Measurements from ENCODE around the gene CPNE6. TPM values are rescaled to one million over a fixed set of nuclear protein-coding genes. Genes with fewer than 3 reads are reported as not detected.

Gene CPNE6
- polyA plus RNA-seq, 1 donor (not counting 4 experiments of a cell fraction or from before 2014, with no cell fraction given) = not detected

GRCh38 chr14:24055971-24056799, 15.2 kb upstream of the CPNE6 start:
- TF ChIP-seq EZH2 (IDR thresholded peaks at IDR 0.05; ENCODE audit: low read length) = no peak
- TF ChIP-seq, protein P1, sequence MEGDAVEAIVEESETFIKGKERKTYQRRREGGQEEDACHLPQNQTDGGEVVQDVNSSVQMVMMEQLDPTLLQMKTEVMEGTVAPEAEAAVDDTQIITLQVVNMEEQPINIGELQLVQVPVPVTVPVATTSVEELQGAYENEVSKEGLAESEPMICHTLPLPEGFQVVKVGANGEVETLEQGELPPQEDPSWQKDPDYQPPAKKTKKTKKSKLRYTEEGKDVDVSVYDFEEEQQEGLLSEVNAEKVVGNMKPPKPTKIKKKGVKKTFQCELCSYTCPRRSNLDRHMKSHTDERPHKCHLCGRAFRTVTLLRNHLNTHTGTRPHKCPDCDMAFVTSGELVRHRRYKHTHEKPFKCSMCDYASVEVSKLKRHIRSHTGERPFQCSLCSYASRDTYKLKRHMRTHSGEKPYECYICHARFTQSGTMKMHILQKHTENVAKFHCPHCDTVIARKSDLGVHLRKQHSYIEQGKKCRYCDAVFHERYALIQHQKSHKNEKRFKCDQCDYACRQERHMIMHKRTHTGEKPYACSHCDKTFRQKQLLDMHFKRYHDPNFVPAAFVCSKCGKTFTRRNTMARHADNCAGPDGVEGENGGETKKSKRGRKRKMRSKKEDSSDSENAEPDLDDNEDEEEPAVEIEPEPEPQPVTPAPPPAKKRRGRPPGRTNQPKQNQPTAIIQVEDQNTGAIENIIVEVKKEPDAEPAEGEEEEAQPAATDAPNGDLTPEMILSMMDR (optimal IDR thresholded peaks at IDR 0.05 in 1 of 3, IDR thresholded peaks at IDR 0.05 in 1 of 3, conservative IDR thresholded peaks at IDR 0.05 in 1 of 3; ENCODE audit: extremely low read depth in 1 of 3, insufficient read depth in 2 of 3, low read length in 3 of 3) = no peak
- H3K9me1 ChIP-seq (ENCODE audit: control insufficient read depth, extremely low read depth, insufficient read depth, low read length) = no peaks in the 10 kb centered on the region
- DNase-seq (ENCODE audit: low read depth, low spot score) = no peak
- no peaks in the 10 kb centered on the region for H3K36me3 ChIP-seq (ENCODE audit: control insufficient read depth in 2 of 2, extremely low read depth in 1 of 2, insufficient read depth in 2 of 2, low read length in 2 of 2)
- no peak overlapping the region for H3K9ac ChIP-seq (ENCODE audit: control insufficient read depth, extremely low read depth, insufficient read depth, low read length)
- H3K4me2 ChIP-seq (ENCODE audit: control insufficient read depth, extremely low read depth, insufficient read depth, low read depth, low read length) = no peak overlapping the region
- H2AFZ ChIP-seq (ENCODE audit: control insufficient read depth, low read length) = no peak overlapping the region
- H4K20me1 ChIP-seq (ENCODE audit: control insufficient read depth, extremely low read depth, insufficient read depth, low read length) = no peaks in the 10 kb centered on the region
- no peaks in the 10 kb centered on the region for H3K9me3 ChIP-seq (ENCODE audit: control insufficient read depth, low read depth, low read length)
- H3K27me3 ChIP-seq (ENCODE audit: control insufficient read depth, extremely low read depth, insufficient read depth, low read length) = no peaks in the 10 kb centered on the region
- no peak for FAIRE-seq
- H3K27ac ChIP-seq (ENCODE audit: control insufficient read depth, insufficient read depth, low read length) = no peak overlapping the region
- H3K79me2 ChIP-seq (ENCODE audit: control insufficient read depth, insufficient read depth, low read length) = no peaks in the 10 kb centered on the region
- peaks cover 7% of the 10 kb centered on the region for H3K4me1 ChIP-seq (ENCODE audit: control insufficient read depth, extremely low read depth, insufficient read depth, low read length)
- no peak overlapping the region for H3K4me3 ChIP-seq (ENCODE audit: control insufficient read depth in 2 of 3, extremely low read depth in 1 of 3, insufficient read depth in 2 of 3, low read depth in 1 of 3, low read length in 3 of 3)
- dilution Hi-C loops (cut with MboI; ENCODE audit: extremely low pct_ligation_motif_present, low sequenced_read_pairs) = no loop called here

GRCh38 chr14:24056800-24057184, 14.6 kb upstream of the CPNE6 start:
- Histone ChIP-seq H3K9me1 (ENCODE audit: control insufficient read depth, extremely low read depth, insufficient read depth, low read length) (no peaks in the 10 kb centered on the region), H3K4me3 (ENCODE audit: control insufficient read depth in 2 of 3, extremely low read depth in 1 of 3, insufficient read depth in 2 of 3, low read depth in 1 of 3, low read length in 3 of 3) (no peak overlapping the region), H3K9me3 (ENCODE audit: control insufficient read depth, low read depth, low read length) (no peaks in the 10 kb centered on the region), H2AFZ (ENCODE audit: control insufficient read depth, low read length) (no peak overlapping the region), H3K9ac (ENCODE audit: control insufficient read depth, extremely low read depth, insufficient read depth, low read length) (no peak overlapping the region), H3K79me2 (ENCODE audit: control insufficient read depth, insufficient read depth, low read length) (no peaks in the 10 kb centered on the region), H3K27me3 (ENCODE audit: control insufficient read depth, extremely low read depth, insufficient read depth, low read length) (no peaks in the 10 kb centered on the region), H3K27ac (ENCODE audit: control insufficient read depth, insufficient read depth, low read length) (no peak overlapping the region), H3K4me2 (ENCODE audit: control insufficient read depth, extremely low read depth, insufficient read depth, low read depth, low read length) (no peak overlapping the region), H4K20me1 (ENCODE audit: control insufficient read depth, extremely low read depth, insufficient read depth, low read length) (no peaks in the 10 kb centered on the region), H3K4me1 (ENCODE audit: control insufficient read depth, extremely low read depth, insufficient read depth, low read length) (peaks cover 3% of the 10 kb centered on the region), H3K36me3 (ENCODE audit: control insufficient read depth in 2 of 2, extremely low read depth in 1 of 2, insufficient read depth in 2 of 2, low read length in 2 of 2) (no peaks in the 10 kb centered on the region)
- TF ChIP-seq, protein P1 (optimal IDR thresholded peaks at IDR 0.05 in 1 of 3, IDR thresholded peaks at IDR 0.05 in 1 of 3, conservative IDR thresholded peaks at IDR 0.05 in 1 of 3; ENCODE audit: extremely low read depth in 1 of 3, insufficient read depth in 2 of 3, low read length in 3 of 3) = no peak
- no peak for TF ChIP-seq EZH2 (IDR thresholded peaks at IDR 0.05; ENCODE audit: low read length)
- dilution Hi-C loops (cut with MboI; ENCODE audit: extremely low pct_ligation_motif_present, low sequenced_read_pairs) = no loop called here
- FAIRE-seq = no peak
- DNase-seq (ENCODE audit: low read depth, low spot score) = no peak
